Body of pancreas (tissue), 4 donors: ENCODE measurements around the gene SLC26A5. TPM values are rescaled to one million over a fixed set of nuclear protein-coding genes. Genes with fewer than 3 reads are reported as not detected.

Experiments
- ATAC-seq: fragments of 150-250 bp; one replicate; pipeline ENCODE4 v1.9.1; 2016
- DNase-seq, 4 donors: peaks; one replicate each; pipeline ENCODE4 v3.0.0-alpha.2; 2019
- H3K27ac ChIP-seq, 4 donors: fragments of 200-600 bp; sonication (generic); 1 replicate in 3 of 4; 2 replicates in 1 of 4; pipeline versions ENCODE4 v1.5.1 to v1.6.1; 2016 to 2019; ENCODE audit warnings: mild to moderate bottlenecking in 1 of 4, mixed read lengths in 1 of 4, moderate library complexity in 1 of 4
- H3K27me3 ChIP-seq, 2 donors: fragments of 200-600 bp; sonication (generic); one replicate each; pipeline ENCODE4 v1.6.0; 2016; ENCODE audit warnings: mild to moderate bottlenecking in 1 of 2
- H3K36me3 ChIP-seq, 2 donors: fragments of 200-600 bp; sonication (generic); replicated peaks in 1 of 2; 2 replicates each; pipeline ENCODE4 v1.5.1; 2016; ENCODE audit warnings: low read depth in 2 of 2; ENCODE audit not compliant: insufficient read depth in 1 of 2
- H3K4me1 ChIP-seq: fragments of 200-600 bp; sonication (generic); one replicate; pipeline ENCODE4 v1.6.0; 2016
- H3K4me3 ChIP-seq, 2 donors: fragments of 200-600 bp; sonication (generic); 1 replicate in 1 of 2; 2 replicates in 1 of 2; pipeline ENCODE4 v1.5.1; 2016 to 2019
- H3K9me3 ChIP-seq, 3 donors: fragments of 200-600 bp; sonication (generic); 1 replicate in 2 of 3; 2 replicates in 1 of 3; pipeline ENCODE4 v1.5.1; 2016
- CTCF ChIP-seq, 7 experiments: fragments of 450-650 bp in 4 of 7; fragments of 200-600 bp in 3 of 7; sonication (generic) in 3 of 7; IDR thresholded peaks; one replicate each; pipeline ENCODE4 v1.5.1; 2016 to 2019; ENCODE audit warnings: antibody characterized with exemption in 7 of 7
- POLR2A ChIP-seq, 3 donors: fragments of 450-650 bp; IDR thresholded peaks; one replicate each; pipeline ENCODE4 v1.6.1; 2016; ENCODE audit warnings: antibody characterized with exemption in 3 of 3, mild to moderate bottlenecking in 2 of 3
- WGBS, 2 donors: methylation state at CpG; one replicate each; pipeline ENCODE4 v1.1.5; 2017; 5-methylcytosine and 5-hydroxymethylcytosine counted together
- intact Hi-C: fragments of 100-400 bp; cut with DNase I; formaldehyde crosslinking; loops from one replicate; pipeline ENCODE4 v1.15.1; 2023
- total RNA-seq, 2 donors: library from RNA; depleted of rRNA; stranded (reverse); fragments of >200 nt; gene quantifications; one replicate each; pipeline ENCODE4 v1.1.0, GENCODE V29; 2016

The SLC26A5 gene
- total RNA-seq, 2 donors from 2014 or later, result not detected

DNA sequence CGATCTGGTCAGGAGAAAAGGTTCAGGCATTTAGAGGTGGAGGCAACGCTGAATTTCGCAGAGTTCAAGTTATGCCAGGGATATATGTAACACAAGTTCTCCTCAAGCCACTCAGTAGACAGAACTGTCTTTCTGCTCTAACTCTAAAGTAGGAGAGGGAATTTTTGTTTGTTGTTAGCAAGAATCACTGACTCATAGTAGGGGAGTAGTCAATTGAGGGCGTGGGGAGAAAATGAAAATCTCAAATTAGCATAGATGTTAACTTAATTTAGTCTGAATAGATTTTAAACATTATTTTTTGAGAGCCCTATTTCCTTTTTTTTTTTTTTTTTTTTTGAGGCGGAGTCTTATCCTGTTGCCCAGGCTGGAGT lies 64.0 kb downstream of the SLC26A5 start:
- TF ChIP-seq POLR2A (IDR thresholded peaks at IDR 0.05), result no peak
- TF ChIP-seq CTCF (IDR thresholded peaks at IDR 0.05), result no peak
- ATAC-seq (no peak), DNase-seq (no peak)
- Histone ChIP-seq H3K4me3 (no peak overlapping the region), H3K36me3 (no peaks in the 10 kb centered on the region), H3K27me3 (no peaks in the 10 kb centered on the region), H3K4me1 (no peaks in the 10 kb centered on the region), H3K9me3 (no peaks in the 10 kb centered on the region), H3K27ac (no peak overlapping the region)
- WGBS, 2 donors, result 82 to 90% methylated on average over 5 of the region's 5 CpGs
- intact Hi-C loops, result no loop called here

DNA sequence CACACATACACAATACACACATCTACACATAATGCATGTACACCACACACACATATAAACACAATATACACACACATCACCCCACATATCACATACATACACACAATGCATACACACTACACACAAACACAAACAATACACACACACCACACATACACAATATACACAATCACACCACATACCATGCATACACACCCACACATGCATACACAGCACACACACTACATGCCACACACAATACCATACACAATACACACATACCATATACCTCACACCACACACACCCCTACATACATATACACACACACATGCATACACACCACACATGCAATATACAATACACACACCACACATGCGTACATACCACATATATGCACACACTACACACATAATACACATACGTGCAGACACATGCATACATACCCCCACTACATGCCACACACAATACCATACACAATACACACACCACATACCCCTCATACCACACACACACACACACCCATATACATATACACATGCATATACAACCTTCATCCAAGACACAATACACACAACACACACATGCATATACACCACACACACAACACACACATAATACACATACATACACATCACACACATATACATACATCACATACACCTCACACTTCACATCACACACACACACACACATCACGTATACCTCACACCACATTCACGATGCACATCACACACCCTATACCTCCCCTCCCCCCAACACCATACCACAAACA lies 64.6 kb downstream of the SLC26A5 start:
- 77 to 88% methylated on average over 4 of the region's 4 CpGs for WGBS, 2 donors
- Histone ChIP-seq H3K9me3 (no peaks in the 10 kb centered on the region), H3K27ac (no peak overlapping the region), H3K4me1 (no peaks in the 10 kb centered on the region), H3K36me3 (no peaks in the 10 kb centered on the region), H3K27me3 (no peaks in the 10 kb centered on the region), H3K4me3 (no peak overlapping the region)
- DNase-seq (no peak), ATAC-seq (no peak)
- intact Hi-C loops, result no loop called here
- TF ChIP-seq CTCF (IDR thresholded peaks at IDR 0.05), result no peak
- TF ChIP-seq POLR2A (IDR thresholded peaks at IDR 0.05), result no peak

DNA sequence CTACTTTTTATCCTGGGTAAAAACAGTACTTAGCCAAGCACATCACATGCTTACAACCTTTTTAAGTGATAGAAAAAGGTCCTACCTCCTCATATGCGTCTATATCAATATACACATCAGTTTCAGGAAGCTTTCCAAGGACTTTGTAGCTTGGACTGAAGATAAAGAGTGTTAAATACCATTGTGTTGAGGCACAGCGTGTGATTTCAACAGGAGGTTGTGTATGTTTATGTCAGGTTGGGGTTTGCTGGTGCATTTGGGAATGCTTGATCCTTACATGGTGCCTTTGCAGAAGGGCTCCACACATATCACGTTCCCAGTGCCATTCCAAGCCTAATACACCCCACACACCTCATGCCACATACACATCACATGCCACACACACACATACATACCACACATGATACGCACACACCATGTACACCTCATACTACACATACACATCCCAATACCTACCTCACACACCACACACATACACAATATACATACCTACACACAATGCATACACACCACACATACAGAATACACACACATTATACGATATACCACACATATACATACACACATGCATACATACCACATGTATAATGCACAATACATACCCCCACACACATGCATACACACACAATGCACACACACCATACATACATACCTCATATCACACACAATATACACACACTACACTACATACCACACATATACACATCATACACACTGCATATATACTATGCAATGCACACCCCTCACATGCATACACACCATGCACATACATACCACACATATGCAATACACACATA lies 65.4 kb downstream of the SLC26A5 start:
- Histone ChIP-seq H3K4me3 (no peak overlapping the region), H3K27ac (no peak overlapping the region), H3K4me1 (no peaks in the 10 kb centered on the region), H3K9me3 (no peaks in the 10 kb centered on the region), H3K27me3 (no peaks in the 10 kb centered on the region), H3K36me3 (no peaks in the 10 kb centered on the region)
- DNase-seq (no peak), ATAC-seq (no peak)
- WGBS, 2 donors, result 55 to 71% methylated on average over 5 of the region's 5 CpGs
- TF ChIP-seq POLR2A (IDR thresholded peaks at IDR 0.05) (no peak), CTCF (IDR thresholded peaks at IDR 0.05) (no peak)
- intact Hi-C loops, result no loop called here

DNA sequence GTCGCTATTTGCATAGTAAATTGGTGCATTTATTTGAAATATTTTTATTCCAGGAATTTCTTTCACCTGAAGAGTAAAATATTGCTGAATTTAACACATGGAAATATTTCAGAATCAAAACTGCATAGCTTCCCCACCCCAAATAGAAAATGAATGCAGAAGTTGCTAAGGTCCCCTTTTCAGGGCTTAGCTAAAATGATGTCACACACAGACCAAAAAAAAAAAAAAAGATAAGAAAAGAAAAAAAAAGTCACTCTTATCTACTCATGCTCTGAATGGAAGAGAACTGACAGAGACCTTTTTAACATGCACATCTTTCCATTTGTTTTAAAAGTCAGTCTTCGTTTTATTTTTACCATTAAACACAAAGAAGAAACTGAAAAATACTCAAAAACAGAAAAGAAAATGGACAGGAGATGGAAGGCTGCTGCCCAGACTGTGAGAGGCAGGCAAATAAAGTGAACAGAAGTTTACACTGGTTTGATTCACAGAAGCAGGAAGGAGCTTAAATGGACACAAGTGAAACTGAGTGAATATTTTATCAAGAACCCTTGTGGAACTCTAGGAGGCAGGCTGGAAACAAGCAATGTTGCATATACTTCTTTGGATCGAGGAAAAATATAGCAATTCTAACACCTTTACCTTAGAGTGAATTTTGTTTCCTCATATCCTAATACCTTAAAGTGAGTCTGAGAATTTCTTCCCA lies 66.6 kb downstream of the SLC26A5 start:
- no peak for TF ChIP-seq CTCF (IDR thresholded peaks at IDR 0.05)
- TF ChIP-seq POLR2A (IDR thresholded peaks at IDR 0.05), result no peak
- Histone ChIP-seq H3K9me3 (no peaks in the 10 kb centered on the region), H3K36me3 (no peaks in the 10 kb centered on the region), H3K4me3 (no peak overlapping the region), H3K4me1 (no peaks in the 10 kb centered on the region), H3K27ac (no peak overlapping the region), H3K27me3 (no peaks in the 10 kb centered on the region)
- DNase-seq (no peak), ATAC-seq (no peak)
- 60 to 68% methylated on average over 3 of the region's 3 CpGs for WGBS, 2 donors
- intact Hi-C loops, result no loop called here
